Left hindlimb (tissue), 1 donor: Measurements from ENCODE around the gene FBXW10B.
"Not testable (repeated sequence)": the region's sequence is repeated elsewhere in the genome, so short reads cannot be mapped to it uniquely, and the experiment has no call there.

ENCODE experiments used
- DNase-seq: peaks from one replicate; pipeline ENCODE4 v3.0.0-alpha.2; 2018

FBXW10B gene

DNA sequence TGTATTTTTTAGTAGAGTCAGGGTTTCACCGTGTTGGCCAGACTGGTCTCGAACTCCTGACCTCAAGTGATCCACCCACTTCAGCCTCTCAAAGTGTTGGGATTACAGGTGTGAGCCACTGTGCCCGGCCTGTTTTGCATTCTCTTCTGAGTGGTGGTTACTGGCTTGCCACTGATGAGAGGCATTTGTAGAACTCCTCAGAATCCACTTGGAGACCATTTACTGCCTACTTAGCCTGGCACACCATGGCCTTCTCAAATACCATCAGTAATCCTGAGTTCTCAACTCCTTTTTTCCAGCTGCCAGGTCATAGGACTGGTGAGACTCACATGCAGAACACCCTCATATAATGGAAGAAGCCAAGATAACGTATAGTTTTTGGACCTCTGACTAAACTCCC, 22.5 kb upstream of the FBXW10B start:
- DNase-seq: not testable (repeated sequence)

DNA sequence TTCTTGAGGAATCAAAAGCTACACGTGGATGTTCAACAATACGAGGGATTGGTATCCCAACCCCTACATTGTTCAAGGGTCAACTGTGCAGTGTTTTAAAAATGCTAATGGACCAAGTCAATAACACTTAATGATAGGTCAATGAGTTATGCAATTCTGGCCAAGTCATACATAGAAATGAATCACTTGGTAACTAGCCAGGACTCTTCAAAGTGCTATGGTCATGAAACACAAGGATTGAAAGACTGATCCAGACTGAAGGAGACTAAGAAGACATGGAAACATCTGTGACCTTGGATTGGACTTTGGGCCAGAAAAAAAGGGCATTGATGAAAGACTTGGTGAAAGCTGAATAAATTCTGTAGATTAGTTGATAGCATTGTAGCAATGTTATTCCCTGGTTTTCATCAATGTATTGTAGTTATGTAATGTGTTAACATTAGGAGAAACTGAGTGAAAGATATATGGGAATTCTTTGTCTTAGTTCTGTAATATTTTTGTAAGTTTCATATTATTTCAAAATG, 11.5 kb upstream of the FBXW10B start:
- not testable (repeated sequence) for DNase-seq

DNA sequence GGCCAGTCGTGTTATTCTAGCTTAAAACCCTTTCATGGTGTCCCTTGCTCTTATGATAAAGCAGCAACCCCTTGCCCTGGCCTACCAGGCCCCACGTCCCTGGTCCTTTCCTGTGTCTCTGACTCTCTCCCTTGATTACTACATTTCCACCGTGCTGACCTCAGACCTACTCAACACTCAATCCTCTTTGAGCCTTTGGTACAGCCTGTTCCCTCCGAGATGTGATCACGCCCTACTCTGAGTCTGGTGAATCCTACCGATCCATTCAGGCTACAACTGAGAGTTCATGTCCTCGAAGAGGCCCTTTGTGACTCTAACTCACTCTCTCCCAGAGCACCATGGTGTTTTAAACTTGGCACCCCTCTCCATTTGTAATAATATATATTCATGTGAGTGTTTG, 10.5 kb upstream of the FBXW10B start:
- DNase-seq: not testable (repeated sequence)

DNA sequence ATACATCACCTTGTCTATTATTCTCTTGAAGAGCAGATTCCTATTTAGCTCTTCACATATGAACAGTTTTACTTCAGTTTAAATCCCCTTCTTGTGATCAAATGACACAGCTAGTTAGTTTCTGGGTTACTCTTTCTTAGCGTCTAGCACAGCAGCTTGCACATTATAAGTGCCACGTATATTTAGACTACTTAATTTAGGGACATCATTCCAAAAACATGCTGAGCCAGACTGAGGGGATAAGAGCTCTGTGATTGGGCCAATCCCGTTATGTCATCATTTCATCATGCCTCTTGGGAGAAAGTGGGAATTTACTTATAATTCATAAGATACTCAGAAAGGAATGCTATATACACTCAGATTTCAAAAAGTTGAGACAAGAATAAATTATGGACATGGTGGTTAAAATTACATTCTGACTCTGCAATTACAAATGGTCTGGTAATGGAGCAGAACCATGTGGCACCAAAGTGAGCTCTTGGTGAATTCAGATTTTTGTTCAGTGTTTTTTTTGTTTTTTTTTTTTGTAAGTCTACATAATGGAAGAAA, 4.2 kb upstream of the FBXW10B start:
- DNase-seq: not testable (repeated sequence)

DNA sequence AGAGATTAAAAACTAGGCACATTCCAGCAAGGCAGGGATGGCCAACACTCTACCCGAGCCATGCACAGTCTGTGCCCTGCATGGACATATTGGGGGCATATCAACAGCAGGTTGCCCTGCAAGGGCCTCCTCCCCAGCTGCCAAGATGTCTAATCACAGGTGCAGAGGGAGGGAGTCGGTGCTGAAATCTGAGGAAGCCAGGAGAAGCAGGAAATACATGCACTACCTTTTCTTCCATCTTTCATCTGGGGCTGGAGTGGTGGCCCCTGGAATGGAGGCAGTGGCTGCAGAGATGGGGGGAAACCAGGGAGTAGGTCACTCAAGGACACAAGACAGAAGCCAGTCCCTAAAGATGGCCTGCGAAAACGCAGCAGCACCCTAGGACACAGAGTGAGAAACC, 3.8 kb upstream of the FBXW10B start:
- not testable (repeated sequence) for DNase-seq

DNA sequence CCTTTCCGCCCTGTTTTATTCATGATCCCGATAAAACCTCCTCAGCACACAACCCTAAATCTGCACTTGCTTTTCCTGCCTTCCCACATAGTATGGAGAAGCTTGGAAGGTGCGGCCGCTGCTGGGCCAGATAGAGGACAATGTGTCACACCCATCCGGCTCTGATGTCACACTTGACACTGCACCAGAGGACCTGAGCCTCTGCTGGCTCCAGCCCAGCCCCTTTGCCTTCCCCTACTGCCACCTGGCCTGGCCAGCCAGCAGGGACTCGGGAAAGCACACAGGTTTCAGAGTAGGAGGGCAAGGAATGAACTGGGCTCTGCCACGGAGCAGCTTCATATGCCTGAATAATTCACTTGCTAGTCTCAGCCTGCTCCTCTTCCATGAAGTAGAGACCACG, 2.6 kb upstream of the FBXW10B start:
- DNase-seq: not testable (repeated sequence)

GRCh38 chr17:15616828-15617227, 2.7 kb downstream of the FBXW10B start:
- not testable (repeated sequence) for DNase-seq

- not testable (repeated sequence) for DNase-seq
These were observed 3.7 kb downstream of the FBXW10B start for GRCh38 chr17:15615850-15616249.

DNA sequence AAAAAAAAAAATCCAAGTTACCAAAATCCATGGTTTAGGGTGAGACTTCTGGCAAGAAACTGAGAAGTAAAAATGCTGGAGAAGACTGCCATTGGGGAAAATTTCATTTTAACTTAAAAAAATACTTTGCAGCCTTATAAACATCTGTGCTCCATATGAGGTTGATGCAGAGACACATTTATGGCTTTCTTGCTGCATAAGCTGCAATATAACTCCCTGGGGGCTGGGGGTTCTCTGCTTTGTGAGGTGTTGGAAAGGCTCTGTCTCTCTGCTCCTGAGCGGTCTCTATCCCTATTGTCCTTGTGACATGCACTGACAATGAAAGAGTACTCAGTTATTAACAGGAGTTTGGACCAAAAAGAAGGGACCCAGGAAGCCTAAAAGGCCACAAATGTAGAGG, 6.4 kb downstream of the FBXW10B start:
- DNase-seq: not testable (repeated sequence)

DNA sequence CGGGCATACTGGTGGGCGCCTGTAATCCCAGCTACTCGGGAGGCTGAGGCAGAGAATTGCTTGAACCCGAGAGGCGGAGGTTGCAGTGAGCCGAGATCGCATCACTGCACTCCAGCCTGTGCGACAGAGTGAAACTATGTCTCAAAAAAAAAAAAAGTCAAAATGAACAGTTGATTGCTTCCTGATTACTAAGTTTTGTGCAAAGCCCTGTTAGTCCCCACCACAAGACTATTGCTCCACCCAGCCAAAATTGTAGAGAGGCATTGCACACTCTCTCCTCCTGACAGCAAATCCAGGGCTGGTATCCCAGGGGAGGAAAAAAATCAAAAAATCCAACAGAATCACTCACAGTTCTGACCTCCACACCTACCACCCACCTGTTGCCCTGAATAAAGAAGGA, 26.5 kb downstream of the FBXW10B start:
- not testable (repeated sequence) for DNase-seq

DNA sequence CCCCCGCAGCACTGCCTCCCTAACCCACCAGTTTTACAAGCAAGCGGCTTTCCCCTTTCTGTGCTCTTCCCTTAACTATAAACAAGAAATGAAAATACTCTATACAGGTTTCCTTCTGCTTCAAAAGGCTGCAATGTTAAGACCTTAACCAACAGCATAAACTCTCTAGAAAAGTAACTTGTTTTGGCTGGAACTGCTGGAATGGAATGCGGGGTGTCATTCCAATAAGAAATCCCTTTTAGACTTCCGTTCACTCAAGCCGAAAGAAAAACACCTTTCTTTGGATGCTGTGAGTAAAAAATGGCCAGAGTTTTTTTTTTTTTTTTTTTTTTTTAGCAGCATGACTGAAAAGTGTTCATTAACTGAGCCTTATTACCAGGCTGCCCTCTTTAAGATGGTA, 27.5 kb downstream of the FBXW10B start:
- DNase-seq: not testable (repeated sequence)

DNA sequence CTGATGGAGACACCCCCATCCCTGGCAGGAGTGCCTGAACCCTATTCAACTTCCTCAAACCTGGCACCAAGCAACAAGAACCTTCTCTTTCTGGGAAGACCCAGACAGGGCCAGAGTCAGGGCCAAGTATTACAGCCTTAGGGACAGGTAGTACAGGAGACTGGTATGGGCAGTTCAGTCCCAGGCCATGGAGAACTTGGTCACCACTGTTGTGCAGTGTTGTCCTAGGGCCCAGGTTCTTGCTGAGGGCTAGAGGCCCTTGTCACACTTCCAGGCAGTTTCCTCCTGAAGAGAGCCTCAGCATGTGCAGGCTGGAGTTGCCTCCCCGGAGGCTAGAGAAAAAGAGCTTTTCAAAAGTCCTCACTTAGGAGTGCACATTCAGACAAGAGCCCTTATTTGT, 28.7 kb downstream of the FBXW10B start:
- not testable (repeated sequence) for DNase-seq

GRCh38 chr17:15589544-15590536, 29.7 kb downstream of the FBXW10B start:
- not testable (repeated sequence) for DNase-seq

GRCh38 chr17:15588017-15588416, 31.5 kb downstream of the FBXW10B start:
- DNase-seq: not testable (repeated sequence)

DNA sequence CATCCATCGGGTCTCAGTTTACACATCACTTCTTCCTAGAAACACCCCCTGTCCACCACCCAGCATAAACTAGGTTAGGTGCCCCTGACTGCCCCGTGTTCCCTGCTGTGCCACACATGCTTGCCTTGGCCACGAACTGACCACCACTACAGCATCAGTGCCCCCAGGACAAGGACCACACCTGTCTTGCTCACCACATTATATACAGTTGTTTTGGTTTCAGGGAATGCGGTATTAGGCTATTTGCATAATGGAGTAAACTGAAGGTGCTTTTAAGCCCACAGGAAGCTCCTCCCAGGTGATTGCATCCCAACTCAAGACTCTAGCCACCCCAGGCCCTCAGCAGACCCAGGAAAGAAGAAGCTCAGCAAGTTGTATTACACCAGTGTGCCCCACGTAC, 36.2 kb downstream of the FBXW10B start:
- not testable (repeated sequence) for DNase-seq

DNA sequence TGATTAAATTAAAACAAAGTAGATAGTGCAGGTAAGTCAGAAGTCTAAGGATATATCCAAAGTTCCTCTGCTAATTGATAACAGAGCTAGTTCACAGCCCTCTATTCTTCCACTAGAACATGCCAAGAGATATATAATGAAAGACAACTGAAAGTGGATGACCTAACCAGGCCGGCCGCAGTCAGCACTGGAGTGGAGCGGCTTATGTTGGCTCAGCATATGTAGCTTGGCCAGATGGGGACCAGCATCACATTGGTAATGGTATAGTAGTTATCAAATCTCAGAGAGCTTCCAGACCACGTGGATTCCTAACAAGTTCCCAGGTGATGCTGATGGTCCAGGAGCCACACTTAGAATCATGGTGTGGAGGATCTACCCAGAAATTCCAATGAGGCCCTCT, 38.0 kb downstream of the FBXW10B start:
- DNase-seq: not testable (repeated sequence)

DNA sequence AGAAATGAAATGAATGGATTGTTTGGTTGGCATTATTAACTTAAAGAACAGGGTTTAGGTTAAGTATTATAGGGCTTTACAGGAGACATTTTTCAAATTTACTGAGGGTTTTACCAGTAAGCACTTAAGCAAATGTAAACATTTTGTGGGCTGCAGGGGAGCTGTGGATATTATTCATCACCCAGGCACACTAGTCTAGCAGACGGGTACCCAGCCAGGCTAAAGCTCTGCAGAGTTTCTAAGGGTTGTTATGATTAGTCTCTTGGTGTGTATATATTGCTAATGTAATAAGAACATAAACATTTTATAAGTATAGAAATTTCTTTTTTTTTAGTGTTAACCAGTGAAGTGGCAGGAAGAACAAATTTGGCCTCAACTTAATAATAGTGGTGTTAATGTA, 42.7 kb downstream of the FBXW10B start:
- not testable (repeated sequence) for DNase-seq

DNA sequence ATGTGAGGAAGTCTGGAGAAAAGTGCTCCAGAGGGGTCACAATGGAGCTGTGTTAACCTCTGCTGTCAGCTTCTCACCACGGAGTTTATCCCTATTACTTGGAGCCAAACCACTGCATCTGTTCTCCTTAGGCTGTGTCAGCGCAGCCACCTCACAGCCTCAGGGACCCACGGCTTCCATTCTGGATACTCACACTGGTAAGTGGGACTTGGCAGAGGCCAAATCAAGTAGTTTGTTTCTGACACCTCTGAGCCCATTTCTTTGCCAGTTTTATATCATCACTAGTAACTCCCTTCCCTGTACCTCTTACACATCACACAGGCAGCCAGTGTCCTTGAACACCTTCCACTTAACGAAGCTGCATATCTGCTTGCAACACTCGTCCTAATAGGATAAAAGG, 44.8 kb downstream of the FBXW10B start:
- DNase-seq: not testable (repeated sequence)

GRCh38 chr17:15573870-15574269, 45.6 kb downstream of the FBXW10B start:
- not testable (repeated sequence) for DNase-seq
